Progenitor cell of endocrine pancreas (in vitro differentiated cells): ENCODE data around the gene GCLC. TPM values are rescaled to one million over a fixed set of nuclear protein-coding genes. Genes with fewer than 3 reads are reported as not detected.

Source experiments
- DNase-seq: peaks from one replicate; pipeline ENCODE4 v3.0.0; 2021; ENCODE audit warnings: low spot score; ENCODE audit not compliant: unreplicated experiment
- H3K27ac Mint-ChIP-seq: 2 replicates; pipeline ENCODE4 v1.8.0; 2021; ENCODE audit warnings: mild to moderate bottlenecking, moderate library complexity, mixed read lengths
- H3K27me3 Mint-ChIP-seq: 2 replicates; pipeline ENCODE4 v1.8.0; 2021; ENCODE audit warnings: mixed read lengths
- H3K36me3 Mint-ChIP-seq: 2 replicates; pipeline ENCODE4 v1.8.0; 2022; ENCODE audit warnings: mixed read lengths; ENCODE audit not compliant: insufficient read depth
- H3K4me1 Mint-ChIP-seq: 2 replicates; pipeline ENCODE4 v1.8.0; 2021; ENCODE audit warnings: low read depth, mixed read lengths
- H3K4me3 Mint-ChIP-seq: 2 replicates; pipeline ENCODE4 v1.8.0; 2021; ENCODE audit warnings: low read depth, mild to moderate bottlenecking, moderate library complexity, mixed read lengths
- H3K9me3 Mint-ChIP-seq: 2 replicates; pipeline ENCODE4 v1.8.0; 2021; ENCODE audit warnings: low read depth, mixed read lengths
- CTCF ChIP-seq: fragments of 200-600 bp; sonication (generic); IDR thresholded peaks from one replicate; pipeline ENCODE4 v1.5.0; 2021; ENCODE audit warnings: antibody characterized with exemption, mild to moderate bottlenecking; ENCODE audit not compliant: unreplicated experiment
- total RNA-seq: library from RNA; stranded (reverse); gene quantifications from 2 replicates; pipeline ENCODE4 v1.2.1, GENCODE V29; 2021

Gene GCLC
- total RNA-seq, 1 donor from 2014 or later: 34.2 TPM

DNA sequence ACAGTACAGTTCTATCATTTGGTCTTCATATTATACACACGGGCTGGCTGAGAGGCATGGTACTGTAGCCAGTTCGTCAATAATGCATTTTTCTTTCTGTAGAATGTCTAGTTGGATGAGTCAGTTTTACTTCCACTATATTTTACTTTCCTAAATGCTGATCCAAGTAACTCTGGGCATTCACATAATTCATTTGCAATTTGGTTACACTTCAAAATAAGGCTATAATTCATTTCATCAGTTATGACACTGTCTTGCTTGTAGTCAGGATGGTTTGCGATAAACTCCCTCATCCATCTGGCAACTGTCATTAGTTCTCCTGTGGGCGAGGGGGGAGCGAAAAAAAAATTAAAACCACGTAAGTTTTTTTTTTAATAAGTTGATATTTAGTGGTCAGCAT is 46.3 kb downstream of the GCLC start:
- peaks cover 20% of the 10 kb centered on the region for H3K36me3 Mint-ChIP-seq
- H3K27ac Mint-ChIP-seq: no peak overlapping the region
- peaks cover 2% of the 10 kb centered on the region for H3K27me3 Mint-ChIP-seq
- H3K9me3 Mint-ChIP-seq: no peaks in the 10 kb centered on the region
- H3K4me1 Mint-ChIP-seq: peaks cover 22% of the 10 kb centered on the region
- TF ChIP-seq CTCF: no peak
- no peak overlapping the region for H3K4me3 Mint-ChIP-seq
- no peak for DNase-seq

GRCh38 chr6:53497905-53498304 is 47.0 kb downstream of the GCLC start:
- DNase-seq: no peak
- TF ChIP-seq CTCF: no peak
- peaks cover 2% of the 10 kb centered on the region for H3K27me3 Mint-ChIP-seq
- H3K36me3 Mint-ChIP-seq: peaks cover 18% of the 10 kb centered on the region
- H3K9me3 Mint-ChIP-seq: no peaks in the 10 kb centered on the region
- H3K4me3 Mint-ChIP-seq: no peak overlapping the region
- no peak overlapping the region for H3K27ac Mint-ChIP-seq
- H3K4me1 Mint-ChIP-seq: peaks cover 22% of the 10 kb centered on the region

GRCh38 chr6:53496797-53497375 is 48.0 kb downstream of the GCLC start:
- Mint-ChIP-seq H3K27ac (peak overlapping the region; percentile 30), H3K27me3 (peaks cover 7% of the 10 kb centered on the region), H3K36me3 (peaks cover 18% of the 10 kb centered on the region), H3K4me1 (peaks cover 22% of the 10 kb centered on the region), H3K9me3 (no peaks in the 10 kb centered on the region), H3K4me3 (no peak overlapping the region)
- DNase-seq: no peak
- no peak for TF ChIP-seq CTCF

- H3K4me3 Mint-ChIP-seq: no peak overlapping the region
- peak overlapping the region; percentile 2 for H3K27ac Mint-ChIP-seq
- no peak for DNase-seq
- no peaks in the 10 kb centered on the region for H3K9me3 Mint-ChIP-seq
- peaks cover 11% of the 10 kb centered on the region for H3K27me3 Mint-ChIP-seq
- H3K4me1 Mint-ChIP-seq: peaks cover 22% of the 10 kb centered on the region
- no peak for TF ChIP-seq CTCF
- peaks cover 16% of the 10 kb centered on the region for H3K36me3 Mint-ChIP-seq
These were observed 49.1 kb downstream of the GCLC start for GRCh38 chr6:53495506-53496499.

- peaks cover 22% of the 10 kb centered on the region for H3K4me1 Mint-ChIP-seq
- DNase-seq: no peak
- no peaks in the 10 kb centered on the region for H3K9me3 Mint-ChIP-seq
- H3K27me3 Mint-ChIP-seq: peaks cover 11% of the 10 kb centered on the region
- peaks cover 8% of the 10 kb centered on the region for H3K36me3 Mint-ChIP-seq
- no peak overlapping the region for H3K4me3 Mint-ChIP-seq
- no peak for TF ChIP-seq CTCF
- H3K27ac Mint-ChIP-seq: no peak overlapping the region
These were observed 50.8 kb downstream of the GCLC start for GRCh38 chr6:53494076-53494475.
